GM12878 (cell line): ENCODE results near the gene ZNF329. TPM values are rescaled to one million over a fixed set of nuclear protein-coding genes. Genes with fewer than 3 reads are reported as not detected.

Source experiments
- ATAC-seq: fragments of 200-7000 bp; cut with Tn5 transposase; 3 replicates; pipeline ENCODE4 v1.9.1; 2020; ENCODE audit warnings: mild to moderate bottlenecking, moderate library complexity
- BruUV-seq: library from RNA; stranded (reverse); fragments of 400-500 nt; replicated peaks from 2 replicates; lab custom pipeline; 2021; lab: Mats Ljungman, UMichigan
- CTCF ChIA-PET: fragments of 300-600 bp; sonication (Branson Sonifier 250); formaldehyde crosslinking; extraction: SDS; loops from one replicate; lab custom pipeline; 2021; ENCODE audit warnings: inconsistent platforms; lab: Yijun Ruan, JAX
- POLR2A ChIA-PET: fragments of 350-600 bp; formaldehyde crosslinking; extraction: SDS; loops from one replicate; lab custom pipeline; 2021; ENCODE audit warnings: inconsistent platforms; lab: Charles Lee
- RAD21 ChIA-PET: fragments of 300-600 bp; sonication (Branson Sonifier 250); formaldehyde crosslinking; loops from one replicate; lab custom pipeline; 2023; ENCODE audit warnings: antibody characterized with exemption; ENCODE audit not compliant: unreplicated experiment; lab: Charles Lee
- SMC1A ChIA-PET: fragments of 300-600 bp; sonication (Branson Sonifier 250); formaldehyde crosslinking; loops from one replicate; lab custom pipeline; 2023; ENCODE audit not compliant: unreplicated experiment, uncharacterized antibody; lab: Charles Lee
- DNase-seq: peaks from one replicate; pipeline ENCODE4 v3.0.0-alpha.2; 2011; ENCODE audit warnings: low read depth, low spot score
- FAIRE-seq: peaks from 3 replicates; lab custom pipeline; 2011; peaks lifted over from hg19 to GRCh38; lab: Jason Lieb, UNC
- H2AFZ ChIP-seq: 2 replicates; pipeline ENCODE4 v1.6.0; 2011; ENCODE audit warnings: low read depth, low read length, control low read depth; ENCODE audit not compliant: control insufficient read depth
- H3K27ac ChIP-seq: 2 replicates; pipeline ENCODE4 v1.5.1; 2011; ENCODE audit warnings: control low read depth; ENCODE audit not compliant: control insufficient read depth, insufficient read depth
- H3K27me3 ChIP-seq, 2 experiments: replicated peaks in 1 of 2; 2 replicates each; pipeline versions ENCODE4 v1.6.0 to v1.6.1; 2011; ENCODE audit warnings: low read length in 1 of 2; ENCODE audit not compliant: control insufficient read depth in 2 of 2, insufficient read depth in 2 of 2
- H3K36me3 ChIP-seq, 2 experiments: 2 replicates each; pipeline ENCODE4 v1.5.1; 2011; ENCODE audit warnings: low read length in 1 of 2; ENCODE audit not compliant: control insufficient read depth in 2 of 2, insufficient read depth in 2 of 2
- H3K4me1 ChIP-seq: 2 replicates; pipeline ENCODE4 v1.6.1; 2011; ENCODE audit warnings: mild to moderate bottlenecking, low read length, moderate library complexity, mixed read lengths; ENCODE audit not compliant: control insufficient read depth, insufficient read depth
- H3K4me2 ChIP-seq: 2 replicates; pipeline ENCODE4 v1.6.0; 2011; ENCODE audit warnings: control low read depth; ENCODE audit not compliant: control insufficient read depth, insufficient read depth
- H3K4me3 ChIP-seq: fragments of 200-600 bp; sonication (generic); 2 replicates; pipeline ENCODE4 v1.5.1; 2016
- H3K79me2 ChIP-seq: 2 replicates; pipeline ENCODE4 v1.6.0; 2011; ENCODE audit warnings: low read length; ENCODE audit not compliant: control insufficient read depth, insufficient read depth
- H3K9ac ChIP-seq: 2 replicates; pipeline ENCODE4 v1.8.0; 2011; ENCODE audit warnings: low read length, control low read depth, mixed read lengths; ENCODE audit not compliant: control insufficient read depth, insufficient read depth
- H3K9me3 ChIP-seq: replicated peaks from 3 replicates; pipeline ENCODE4 v1.5.1; 2011; ENCODE audit warnings: mild to moderate bottlenecking, low read length; ENCODE audit not compliant: control insufficient read depth, insufficient read depth
- H4K20me1 ChIP-seq: 2 replicates; pipeline ENCODE4 v1.6.0; 2011; ENCODE audit not compliant: control insufficient read depth, insufficient read depth
- CBX5 ChIP-seq: sonication (generic); IDR thresholded peaks from 2 replicates; pipeline ENCODE4 v1.6.1; 2016; ENCODE audit warnings: low read depth, moderate library complexity, mild to moderate bottlenecking, inconsistent platforms
- HDAC6 ChIP-seq: fragments of 200-600 bp; sonication (generic); IDR thresholded peaks from one replicate; pipeline ENCODE4 v1.8.0; 2017; ENCODE audit warnings: antibody characterized with exemption; ENCODE audit not compliant: unreplicated experiment
- RFX5 ChIP-seq: IDR thresholded peaks from 2 replicates; pipeline ENCODE4 v1.6.1; 2011; ENCODE audit warnings: low read depth, low read length, improper control_type of control experiment
- SREBF1 ChIP-seq: IDR thresholded peaks from 2 replicates; pipeline ENCODE4 v1.6.1; 2012; ENCODE audit warnings: mild to moderate bottlenecking, low read length
- TBL1XR1 ChIP-seq: IDR thresholded peaks from 2 replicates; pipeline ENCODE4 v1.6.1; 2012; ENCODE audit warnings: low read depth, low read length, improper control_type of control experiment
- ZNF274 ChIP-seq: IDR thresholded peaks from one replicate; pipeline ENCODE4 v1.8.0; 2011; ENCODE audit not compliant: insufficient read length, insufficient read depth
- ZSCAN29 ChIP-seq: fragments of 450-650 bp; IDR thresholded peaks from 2 replicates; pipeline ENCODE4 v1.6.1; 2017; ENCODE audit warnings: mild to moderate bottlenecking, moderate library complexity
- WGBS: methylation state at CpG from one replicate; pipeline ENCODE4 v1.1.6; 2016; ENCODE audit warnings: low lambda C conversion rate; ENCODE audit not compliant: insufficient replicate concordance, insufficient coverage; ENCODE audit errors: missing lambda C conversion rate; 5-methylcytosine and 5-hydroxymethylcytosine counted together
- in situ Hi-C: fragments of 300-500 bp; cut with MboI; formaldehyde crosslinking; loops from 9 replicates; pipeline ENCODE4 v1.14.3; 2018; ENCODE audit warnings: mixed read lengths
- intact Hi-C: fragments of 100-400 bp; cut with micrococcal nuclease; formaldehyde crosslinking; loops from one replicate; pipeline ENCODE4 v1.14.2; 2022; ENCODE audit not compliant: unreplicated experiment
- polyA plus RNA-seq, 11 experiments: library from polyadenylated mRNA; depleted of rRNA in 4 of 11; unstranded in 6 of 11; stranded (reverse) in 5 of 11; fragments of >200 nt; fragmentation: Nextera tagmentation in 4 of 11; fragmentation: Illumina TruSeq in 1 of 11; extraction: Ambion mirVana in 4 of 11; extraction: Trizol in 1 of 11; gene quantifications; 1 replicate in 1 of 11; 2 replicates in 10 of 11; pipeline versions ENCODE4 v1.2.1 to v1.2.3, GENCODE V29; 2011 to 2016; ENCODE audit warnings: inconsistent platforms in 2 of 11, missing spikeins in 2 of 11, low read depth in 1 of 11
- total RNA-seq, 4 experiments: library from RNA; depleted of rRNA in 3 of 4; stranded (reverse); fragments of >200 nt in 3 of 4; fragmentation: Illumina TruSeq in 1 of 4; extraction: Trizol in 1 of 4; gene quantifications; 2 replicates each; pipeline versions ENCODE4 v1.2.1 to v1.2.3, GENCODE V29; 2013 to 2021
- TF ChIP-seq, protein P1 (sequence below): IDR thresholded peaks from 2 replicates; pipeline ENCODE4 v1.6.1; 2012; ENCODE audit warnings: low read depth, low read length, improper control_type of control experiment

The ZNF329 gene
- total and polyA plus RNA-seq, 10 of the 15 experiments (the other 5 are each of a cell fraction or from before 2014, with no cell fraction given): 0.11 to 4.7 (median 0.56) TPM; not detected in 1

DNA sequence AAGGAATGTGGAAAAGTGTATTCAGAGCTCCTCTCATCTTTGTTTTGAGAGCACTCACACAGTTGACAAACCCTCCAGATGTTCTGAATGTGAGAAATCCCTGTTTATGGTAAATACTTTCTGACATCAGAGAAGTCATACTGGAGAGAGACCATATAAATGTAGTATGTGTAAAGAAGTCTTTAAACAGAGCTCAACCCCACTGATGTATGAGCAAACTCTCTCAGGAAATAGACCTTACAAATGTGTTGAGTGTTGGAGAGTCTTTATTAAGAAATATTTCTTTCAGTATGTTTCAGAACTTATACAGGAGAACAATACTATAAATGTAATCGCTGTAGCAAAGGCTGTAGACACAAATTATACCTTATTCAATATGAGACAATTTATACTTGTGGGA is 15.7 kb upstream of the ZNF329 start:
- H3K9me3 ChIP-seq: peaks cover 8% of the 10 kb centered on the region
- no peak overlapping the region for H3K4me2 ChIP-seq
- no peak for TF ChIP-seq TBL1XR1
- TF ChIP-seq SREBF1: no peak
- TF ChIP-seq, protein P1, sequence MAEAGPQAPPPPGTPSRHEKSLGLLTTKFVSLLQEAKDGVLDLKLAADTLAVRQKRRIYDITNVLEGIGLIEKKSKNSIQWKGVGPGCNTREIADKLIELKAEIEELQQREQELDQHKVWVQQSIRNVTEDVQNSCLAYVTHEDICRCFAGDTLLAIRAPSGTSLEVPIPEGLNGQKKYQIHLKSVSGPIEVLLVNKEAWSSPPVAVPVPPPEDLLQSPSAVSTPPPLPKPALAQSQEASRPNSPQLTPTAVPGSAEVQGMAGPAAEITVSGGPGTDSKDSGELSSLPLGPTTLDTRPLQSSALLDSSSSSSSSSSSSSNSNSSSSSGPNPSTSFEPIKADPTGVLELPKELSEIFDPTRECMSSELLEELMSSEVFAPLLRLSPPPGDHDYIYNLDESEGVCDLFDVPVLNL: no peak
- no peak for TF ChIP-seq ZSCAN29
- TF ChIP-seq ZNF274: peak; percentile 21
- no peak for TF ChIP-seq RFX5
- TF ChIP-seq HDAC6: no peak
- TF ChIP-seq CBX5: no peak
- in situ Hi-C loops (no loop called here), intact Hi-C loops (no loop called here)
- ChIA-PET RAD21 (no interaction called here), POLR2A (no interaction called here), SMC1A (no interaction called here), CTCF (no interaction called here)
- H3K9ac ChIP-seq: no peak overlapping the region
- H3K27ac ChIP-seq: no peak overlapping the region
- no TSS peak for BruUV-seq
- H3K27me3 ChIP-seq: no peaks in the 10 kb centered on the region
- no peaks in the 10 kb centered on the region for H3K79me2 ChIP-seq
- FAIRE-seq (no peak), ATAC-seq (no peak), DNase-seq (no peak)
- WGBS: 40% methylated on average over 1 of the region's 1 CpG
- no peaks in the 10 kb centered on the region for H3K4me1 ChIP-seq
- no peaks in the 10 kb centered on the region for H4K20me1 ChIP-seq
- no peaks in the 10 kb centered on the region for H3K36me3 ChIP-seq
- H3K4me3 ChIP-seq: no peak overlapping the region
- no peak overlapping the region for H2AFZ ChIP-seq
